Neural progenitor cell (in vitro differentiated cells): ENCODE results near the gene ATP11A.

Source experiments
- EZH2 ChIP-seq: fragments of 200-600 bp; sonication (generic); IDR thresholded peaks from 2 replicates; pipeline ENCODE4 v1.6.1; 2017; ENCODE audit warnings: antibody characterized with exemption, mild to moderate bottlenecking, moderate library complexity
- EZH2phosphoT487 ChIP-seq: fragments of 200-600 bp; sonication (generic); IDR thresholded peaks from 2 replicates; pipeline ENCODE4 v1.6.1; 2017; ENCODE audit warnings: antibody characterized with exemption
- TF ChIP-seq, protein P1 (sequence below): fragments of 200-600 bp; sonication (generic); IDR thresholded peaks from 2 replicates; pipeline ENCODE4 v1.5.1; 2017; ENCODE audit warnings: antibody characterized with exemption, mild to moderate bottlenecking

DNA sequence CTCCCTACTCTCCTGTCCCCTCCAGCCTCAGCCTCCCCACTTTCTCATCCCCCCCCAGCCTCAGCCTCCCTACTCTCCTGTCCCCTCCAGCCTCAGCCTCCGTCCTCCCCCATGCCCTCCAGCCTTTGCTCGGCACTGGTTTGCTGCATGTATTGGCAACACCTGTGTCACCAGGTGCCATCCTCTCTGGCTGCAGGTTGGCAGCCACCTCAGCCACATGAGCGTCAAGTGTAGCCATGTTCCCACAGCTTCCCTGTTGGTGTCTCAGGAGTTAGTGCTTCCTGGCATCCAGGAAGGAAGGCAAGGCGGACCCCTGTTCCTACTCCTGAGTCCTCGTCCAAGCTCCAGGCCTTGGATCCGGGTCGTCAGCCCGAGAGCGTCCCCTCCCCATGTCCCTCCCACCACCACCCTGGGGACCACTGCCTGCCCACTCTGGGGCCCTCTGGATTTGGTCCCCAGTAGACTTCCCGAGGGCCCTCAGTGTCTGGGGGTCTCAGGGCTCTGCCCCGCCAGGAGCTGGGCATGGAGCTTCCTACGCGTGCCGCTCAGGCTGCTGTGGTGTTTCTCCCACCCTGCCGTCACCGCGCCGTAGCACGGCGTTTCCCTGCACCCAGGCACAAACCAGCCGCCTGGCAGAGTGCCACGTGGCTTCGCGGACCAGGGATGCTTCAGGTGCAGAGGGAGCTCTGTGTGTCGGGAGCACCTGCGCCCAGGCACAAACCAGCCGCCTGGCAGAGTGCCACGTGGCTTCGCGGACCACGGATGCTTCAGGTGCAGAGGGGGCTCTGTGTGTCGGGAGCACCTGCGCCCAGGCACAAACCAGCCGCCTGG lies 150.8 kb downstream of the ATP11A start:
- TF ChIP-seq, protein P1, sequence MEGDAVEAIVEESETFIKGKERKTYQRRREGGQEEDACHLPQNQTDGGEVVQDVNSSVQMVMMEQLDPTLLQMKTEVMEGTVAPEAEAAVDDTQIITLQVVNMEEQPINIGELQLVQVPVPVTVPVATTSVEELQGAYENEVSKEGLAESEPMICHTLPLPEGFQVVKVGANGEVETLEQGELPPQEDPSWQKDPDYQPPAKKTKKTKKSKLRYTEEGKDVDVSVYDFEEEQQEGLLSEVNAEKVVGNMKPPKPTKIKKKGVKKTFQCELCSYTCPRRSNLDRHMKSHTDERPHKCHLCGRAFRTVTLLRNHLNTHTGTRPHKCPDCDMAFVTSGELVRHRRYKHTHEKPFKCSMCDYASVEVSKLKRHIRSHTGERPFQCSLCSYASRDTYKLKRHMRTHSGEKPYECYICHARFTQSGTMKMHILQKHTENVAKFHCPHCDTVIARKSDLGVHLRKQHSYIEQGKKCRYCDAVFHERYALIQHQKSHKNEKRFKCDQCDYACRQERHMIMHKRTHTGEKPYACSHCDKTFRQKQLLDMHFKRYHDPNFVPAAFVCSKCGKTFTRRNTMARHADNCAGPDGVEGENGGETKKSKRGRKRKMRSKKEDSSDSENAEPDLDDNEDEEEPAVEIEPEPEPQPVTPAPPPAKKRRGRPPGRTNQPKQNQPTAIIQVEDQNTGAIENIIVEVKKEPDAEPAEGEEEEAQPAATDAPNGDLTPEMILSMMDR, result no peak
- TF ChIP-seq EZH2 (no peak), EZH2phosphoT487 (no peak)
